IMR-90 (cell line): ENCODE results near the gene JAKMIP2. TPM values are rescaled to one million over a fixed set of nuclear protein-coding genes. Genes with fewer than 3 reads are reported as not detected.

Source experiments
- ATAC-seq: fragments of 200-7000 bp; cut with Tn5 transposase; 2 replicates; pipeline ENCODE4 v1.9.1; 2020; ENCODE audit warnings: low read depth, mild to moderate bottlenecking, moderate library complexity
- BruUV-seq: library from RNA; stranded (reverse); fragments of 400-500 nt; replicated peaks from 2 replicates; lab custom pipeline; 2021; lab: Mats Ljungman, UMichigan
- CTCF ChIA-PET: fragments of 300-600 bp; formaldehyde crosslinking; extraction: SDS; loops from one replicate; lab custom pipeline; 2021; ENCODE audit warnings: antibody characterized with exemption; lab: Yijun Ruan, JAX
- POLR2A ChIA-PET: fragments of 300-600 bp; sonication (Branson Sonifier 250); formaldehyde crosslinking; loops from one replicate; lab custom pipeline; 2022; ENCODE audit warnings: antibody characterized with exemption; ENCODE audit not compliant: unreplicated experiment; lab: Charles Lee
- DNase-seq: peaks from one replicate; pipeline ENCODE4 v3.0.0; 2013
- H2AFZ ChIP-seq: replicated peaks from 2 replicates; pipeline ENCODE3; 2013; ENCODE audit warnings: low read length, mild to moderate bottlenecking; ENCODE audit not compliant: poor library complexity
- H2AK5ac ChIP-seq: 2 replicates; pipeline ENCODE4 v1.6.1; 2013; ENCODE audit warnings: low read depth, low read length, inconsistent platforms
- H2AK9ac ChIP-seq: replicated peaks from 2 replicates; pipeline ENCODE3; 2013; ENCODE audit warnings: mild to moderate bottlenecking, low read depth, low read length, moderate library complexity; ENCODE audit not compliant: poor library complexity
- H2BK120ac ChIP-seq: 2 replicates; pipeline ENCODE4 v1.6.1; 2013; ENCODE audit warnings: low read depth, low read length, inconsistent platforms
- H2BK15ac ChIP-seq: 3 replicates; pipeline ENCODE4 v1.6.1; 2013; ENCODE audit warnings: low read depth, low read length, inconsistent platforms
- H2BK20ac ChIP-seq: 2 replicates; pipeline ENCODE4 v1.6.1; 2013; ENCODE audit warnings: low read depth, mild to moderate bottlenecking, inconsistent platforms, low read length, moderate library complexity
- H2BK5ac ChIP-seq: 2 replicates; pipeline ENCODE4 v1.6.1; 2013; ENCODE audit warnings: mild to moderate bottlenecking, low read depth, low read length, inconsistent platforms; ENCODE audit not compliant: poor library complexity, severe bottlenecking
- H3K14ac ChIP-seq: replicated peaks from 2 replicates; pipeline ENCODE4 v1.6.1; 2013; ENCODE audit warnings: low read depth, low read length, inconsistent platforms
- H3K18ac ChIP-seq: 2 replicates; pipeline ENCODE4 v1.6.1; 2013; ENCODE audit warnings: low read depth, low read length, control low read depth
- H3K23ac ChIP-seq: 2 replicates; pipeline ENCODE4 v1.6.1; 2013; ENCODE audit warnings: low read depth, low read length, inconsistent platforms
- H3K27ac ChIP-seq: 2 replicates; pipeline ENCODE4 v1.5.1; 2013; ENCODE audit warnings: mild to moderate bottlenecking, control low read depth, low read length; ENCODE audit not compliant: insufficient read depth
- H3K27me3 ChIP-seq: 2 replicates; pipeline ENCODE4 v1.6.1; 2013; ENCODE audit warnings: low read length; ENCODE audit not compliant: control insufficient read depth, insufficient read depth
- H3K36me3 ChIP-seq: 2 replicates; pipeline ENCODE4 v1.6.1; 2013; ENCODE audit warnings: low read length, mixed read lengths; ENCODE audit not compliant: control insufficient read depth, insufficient read depth
- H3K4ac ChIP-seq: 2 replicates; pipeline ENCODE4 v1.6.1; 2013; ENCODE audit warnings: low read depth, low read length, inconsistent platforms
- H3K4me1 ChIP-seq: 2 replicates; pipeline ENCODE4 v1.6.1; 2013; ENCODE audit warnings: low read length, mixed read lengths; ENCODE audit not compliant: control insufficient read depth, insufficient read depth
- H3K4me2 ChIP-seq: 2 replicates; pipeline ENCODE4 v1.6.1; 2013; ENCODE audit warnings: low read depth, mild to moderate bottlenecking, control low read depth, low read length, moderate library complexity
- H3K4me3 ChIP-seq: 2 replicates; pipeline ENCODE4 v1.5.1; 2013; ENCODE audit warnings: low read depth, mild to moderate bottlenecking, control low read depth, low read length, moderate library complexity; ENCODE audit not compliant: insufficient read depth
- H3K56ac ChIP-seq: 2 replicates; pipeline ENCODE4 v1.6.1; 2013; ENCODE audit warnings: low read length, inconsistent platforms; ENCODE audit not compliant: insufficient read depth; ENCODE audit errors: extremely low read depth
- H3K79me1 ChIP-seq, 2 experiments: 2 replicates each; pipeline ENCODE4 v1.6.1; 2013; ENCODE audit warnings: low read length in 2 of 2, inconsistent platforms in 1 of 2, low read depth in 1 of 2
- H3K9ac ChIP-seq: 2 replicates; pipeline ENCODE4 v1.6.1; 2013; ENCODE audit warnings: low read depth, low read length, control low read depth
- H3K9me1 ChIP-seq: 2 replicates; pipeline ENCODE4 v1.6.1; 2013; ENCODE audit warnings: low read length, inconsistent platforms; ENCODE audit not compliant: insufficient read depth
- H3K9me3 ChIP-seq: 2 replicates; pipeline ENCODE4 v1.6.1; 2013; ENCODE audit warnings: low read length; ENCODE audit not compliant: control insufficient read depth, insufficient read depth
- H4K20me1 ChIP-seq: 2 replicates; pipeline ENCODE4 v1.6.1; 2013; ENCODE audit warnings: low read length, inconsistent platforms; ENCODE audit not compliant: insufficient read depth
- H4K5ac ChIP-seq: 2 replicates; pipeline ENCODE4 v1.6.1; 2013; ENCODE audit warnings: mild to moderate bottlenecking, low read depth, low read length, control low read depth
- H4K8ac ChIP-seq, 2 experiments: 2 replicates each; pipeline ENCODE4 v1.6.1; 2013; ENCODE audit warnings: low read depth in 2 of 2, low read length in 2 of 2, control low read depth in 1 of 2, inconsistent platforms in 1 of 2
- H4K91ac ChIP-seq: 2 replicates; pipeline ENCODE4 v1.6.1; 2013; ENCODE audit warnings: low read depth, low read length, inconsistent platforms; ENCODE audit not compliant: insufficient read depth
- WGBS, 2 experiments: methylation state at CpG; one replicate each; pipeline versions ENCODE4 v1.1.5 to v1.1.7; 2013; ENCODE audit warnings: missing lambda C conversion rate in 2 of 2; ENCODE audit not compliant: insufficient read length in 1 of 2; ENCODE audit errors: extremely low coverage in 2 of 2; 5-methylcytosine and 5-hydroxymethylcytosine counted together
- dilution Hi-C: fragments of 300-500 bp; cut with HindIII; formaldehyde crosslinking; loops from one replicate; pipeline ENCODE4 v1.14.3; 2018; ENCODE audit warnings: low sequenced_read_pairs; ENCODE audit not compliant: unreplicated experiment
- in situ Hi-C: fragments of 300-500 bp; cut with MboI; formaldehyde crosslinking; loops from 3 replicates; pipeline ENCODE4 v1.14.3; 2019; ENCODE audit warnings: low sequenced_read_pairs, inconsistent platforms, mixed read lengths
- intact Hi-C: fragments of 100-400 bp; cut with micrococcal nuclease; formaldehyde crosslinking; loops from 2 replicates; pipeline ENCODE4 v1.10.0; 2022
- polyA plus RNA-seq, 3 experiments: library from polyadenylated mRNA; depleted of rRNA; stranded (reverse); fragments of >200 nt; gene quantifications; 2 replicates each; pipeline ENCODE4 v1.2.3, GENCODE V29; 2012; ENCODE audit warnings: low replicate concordance in 1 of 3
- total RNA-seq: library from RNA; depleted of rRNA; stranded (reverse); fragments of >200 nt; gene quantifications from 2 replicates; pipeline ENCODE4 v1.2.3, GENCODE V29; 2012
- TF ChIP-seq, protein P1 (sequence below): fragments of 150-350 bp; IDR thresholded peaks from 2 replicates; pipeline ENCODE4 v1.6.1; 2017; ENCODE audit warnings: mild to moderate bottlenecking, antibody characterized with exemption, low read length, low read depth

The JAKMIP2 gene
- total and polyA plus RNA-seq, 2 of the 4 experiments (the other 2 are of a cell fraction): under 0.01 TPM; not detected in 1

DNA sequence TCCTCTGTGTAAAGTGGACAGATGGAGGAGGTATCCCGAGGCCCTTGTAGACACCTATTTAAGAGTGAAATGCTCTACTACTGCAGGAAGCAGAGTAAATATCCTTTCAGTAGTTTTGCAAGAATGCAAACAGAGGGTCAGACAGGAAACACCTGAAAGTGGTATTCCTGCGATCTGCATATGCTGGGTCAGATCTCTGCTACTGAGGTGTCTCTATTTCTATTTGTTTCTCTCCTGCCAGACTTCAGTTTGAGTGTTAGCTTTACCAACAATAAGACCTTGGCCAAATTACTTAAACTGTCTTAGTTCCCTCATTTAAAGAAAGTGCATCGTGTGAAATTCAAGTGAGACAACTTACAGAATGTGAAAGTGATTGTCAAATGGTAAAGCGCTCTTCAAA is 47.6 kb downstream of the JAKMIP2 start:
- TF ChIP-seq, protein P1, sequence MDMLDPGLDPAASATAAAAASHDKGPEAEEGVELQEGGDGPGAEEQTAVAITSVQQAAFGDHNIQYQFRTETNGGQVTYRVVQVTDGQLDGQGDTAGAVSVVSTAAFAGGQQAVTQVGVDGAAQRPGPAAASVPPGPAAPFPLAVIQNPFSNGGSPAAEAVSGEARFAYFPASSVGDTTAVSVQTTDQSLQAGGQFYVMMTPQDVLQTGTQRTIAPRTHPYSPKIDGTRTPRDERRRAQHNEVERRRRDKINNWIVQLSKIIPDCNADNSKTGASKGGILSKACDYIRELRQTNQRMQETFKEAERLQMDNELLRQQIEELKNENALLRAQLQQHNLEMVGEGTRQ: no peak
- H2BK120ac ChIP-seq: no peak overlapping the region
- CTCF ChIA-PET: no interaction called here

More for the DNA sequence above, 47.6 kb downstream of the JAKMIP2 start:
- BruUV-seq: no TSS peak
- WGBS, 2 experiments: 67% methylated on average over 1 of the region's 4 CpGs; no CpG with 5 or more reads in 1 of the 2 experiments
- no peak overlapping the region for H3K56ac ChIP-seq
- H4K91ac ChIP-seq: no peak overlapping the region
- no peak overlapping the region for H3K4me2 ChIP-seq
- no peak overlapping the region for H2AK9ac ChIP-seq
- no peak overlapping the region for H3K4me3 ChIP-seq
- H3K4me1 ChIP-seq: no peaks in the 10 kb centered on the region
- H3K9me3 ChIP-seq: no peaks in the 10 kb centered on the region
- H3K9me1 ChIP-seq: no peaks in the 10 kb centered on the region
- H3K4ac ChIP-seq: no peak overlapping the region
- no peaks in the 10 kb centered on the region for H3K27me3 ChIP-seq
- no peak overlapping the region for H2AFZ ChIP-seq
- POLR2A ChIA-PET: no interaction called here
- H2BK15ac ChIP-seq: no peak overlapping the region
- no peak overlapping the region for H3K23ac ChIP-seq
- H4K5ac ChIP-seq: no peak overlapping the region
- intact Hi-C loops (no loop called here), dilution Hi-C loops (no loop called here), in situ Hi-C loops (no loop called here)
- no peak overlapping the region for H3K9ac ChIP-seq
- no peak for ATAC-seq
- no peak overlapping the region for H3K18ac ChIP-seq
- no peaks in the 10 kb centered on the region for H4K20me1 ChIP-seq
- no peaks in the 10 kb centered on the region for H3K79me1 ChIP-seq
- H3K27ac ChIP-seq: no peak overlapping the region
- H3K36me3 ChIP-seq: no peaks in the 10 kb centered on the region
- H2AK5ac ChIP-seq: no peak overlapping the region
- no peak overlapping the region for H3K14ac ChIP-seq
- no peak overlapping the region for H4K8ac ChIP-seq
- no peak overlapping the region for H2BK5ac ChIP-seq
- DNase-seq: no peak
- no peak overlapping the region for H2BK20ac ChIP-seq
